ENCODE results near the gene TRDMT1. TPM values are rescaled to one million over a fixed set of nuclear protein-coding genes. Genes with fewer than 3 reads are reported as not detected.

Gene TRDMT1
- total RNA-seq, 3 donors from 2014 or later (not counting 1 experiment from before 2014, with no cell fraction given) = 11.0 to 21.8 (median 14.4) TPM

DNA sequence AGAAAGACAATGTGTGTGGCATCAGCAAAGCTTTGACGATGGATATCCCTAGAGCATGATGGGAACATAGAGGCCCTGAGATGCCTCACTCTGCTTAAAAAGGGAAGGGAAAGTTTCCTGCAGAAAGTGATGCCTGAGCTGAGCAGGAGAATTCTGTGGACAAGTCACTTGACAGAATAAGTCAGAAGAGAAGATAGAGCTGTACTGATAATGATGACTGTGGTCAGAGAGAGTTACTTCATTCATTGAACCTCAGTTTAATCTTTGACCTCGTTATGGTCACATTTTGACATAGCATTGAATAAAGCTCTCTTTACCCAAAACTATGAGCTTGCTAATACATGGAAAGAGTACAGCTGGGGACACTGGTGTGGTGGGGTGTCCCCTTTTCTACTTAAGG, 79.4 kb downstream of the TRDMT1 start:
- Histone ChIP-seq H3K9me3 (ENCODE audit: control insufficient read depth, insufficient read depth, low read length) (no peaks in the 10 kb centered on the region), H3K36me3 (ENCODE audit: control insufficient read depth, insufficient read depth, low read length) (peaks cover 4% of the 10 kb centered on the region), H3K27ac (ENCODE audit: low read length) (no peak overlapping the region), H3K4me1 (ENCODE audit: control insufficient read depth, insufficient read depth, low read length) (peaks cover 3% of the 10 kb centered on the region), H3K4me3 (ENCODE audit: low read length) (no peak overlapping the region), H3K27me3 (ENCODE audit: control insufficient read depth, insufficient read depth, low read length) (no peaks in the 10 kb centered on the region)
- Mint-ChIP-seq H3K27ac (no peak overlapping the region), H3K4me1 (peaks cover 11 to 12% of the 10 kb centered on the region in 2 donors), H3K9me3 (no peaks in the 10 kb centered on the region), H3K4me3 (no peak overlapping the region), H3K36me3 (peaks cover 16% of the 10 kb centered on the region), H3K27me3 (ENCODE audit: low read depth in 2 of 2) (no peaks in the 10 kb centered on the region)
- 94% methylated on average over 1 of the region's 2 CpGs for WGBS (ENCODE audit: insufficient coverage)
- TF ChIP-seq, protein P1, sequence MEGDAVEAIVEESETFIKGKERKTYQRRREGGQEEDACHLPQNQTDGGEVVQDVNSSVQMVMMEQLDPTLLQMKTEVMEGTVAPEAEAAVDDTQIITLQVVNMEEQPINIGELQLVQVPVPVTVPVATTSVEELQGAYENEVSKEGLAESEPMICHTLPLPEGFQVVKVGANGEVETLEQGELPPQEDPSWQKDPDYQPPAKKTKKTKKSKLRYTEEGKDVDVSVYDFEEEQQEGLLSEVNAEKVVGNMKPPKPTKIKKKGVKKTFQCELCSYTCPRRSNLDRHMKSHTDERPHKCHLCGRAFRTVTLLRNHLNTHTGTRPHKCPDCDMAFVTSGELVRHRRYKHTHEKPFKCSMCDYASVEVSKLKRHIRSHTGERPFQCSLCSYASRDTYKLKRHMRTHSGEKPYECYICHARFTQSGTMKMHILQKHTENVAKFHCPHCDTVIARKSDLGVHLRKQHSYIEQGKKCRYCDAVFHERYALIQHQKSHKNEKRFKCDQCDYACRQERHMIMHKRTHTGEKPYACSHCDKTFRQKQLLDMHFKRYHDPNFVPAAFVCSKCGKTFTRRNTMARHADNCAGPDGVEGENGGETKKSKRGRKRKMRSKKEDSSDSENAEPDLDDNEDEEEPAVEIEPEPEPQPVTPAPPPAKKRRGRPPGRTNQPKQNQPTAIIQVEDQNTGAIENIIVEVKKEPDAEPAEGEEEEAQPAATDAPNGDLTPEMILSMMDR (IDR thresholded peaks at IDR 0.05) = no peak
- intact Hi-C loops (cut with micrococcal nuclease) = no loop called here
- ATAC-seq (no peak), DNase-seq (no peak)

DNA sequence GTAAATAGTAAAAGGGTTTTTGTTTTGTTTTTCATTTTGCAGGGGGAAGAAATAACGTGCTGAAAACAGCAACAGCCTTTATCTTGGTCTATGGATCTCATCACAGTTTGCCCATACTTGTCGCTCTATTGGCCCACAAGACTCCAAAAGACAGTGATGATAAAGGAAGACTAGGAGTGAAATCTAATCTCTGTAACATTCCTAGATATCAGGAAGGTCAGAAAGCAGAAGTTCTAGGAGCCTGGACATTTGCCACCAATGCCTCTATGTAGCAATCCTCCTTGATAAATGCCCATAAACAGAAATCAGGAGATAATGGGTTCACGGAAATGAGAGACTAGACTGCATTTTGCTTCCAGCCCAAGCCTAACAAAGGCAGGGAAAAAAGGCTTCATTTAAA, 80.8 kb downstream of the TRDMT1 start:
- no peak overlapping the region for H3K4me3 ChIP-seq (ENCODE audit: low read length)
- peak overlapping the region in 1 of 2 donors; percentile 16 for H3K27ac Mint-ChIP-seq
- H3K4me1 Mint-ChIP-seq = no peaks in the 10 kb centered on the region
- 89% methylated on average over 3 of the region's 3 CpGs for WGBS (ENCODE audit: insufficient coverage)
- H3K4me1 ChIP-seq (ENCODE audit: control insufficient read depth, insufficient read depth, low read length) = no peaks in the 10 kb centered on the region
- H3K9me3 Mint-ChIP-seq = no peaks in the 10 kb centered on the region
- H3K27me3 ChIP-seq (ENCODE audit: control insufficient read depth, insufficient read depth, low read length) = no peaks in the 10 kb centered on the region
- no peak for ATAC-seq
- no peaks in the 10 kb centered on the region for H3K27me3 Mint-ChIP-seq (ENCODE audit: low read depth in 2 of 2)
- H3K36me3 Mint-ChIP-seq = peaks cover 16% of the 10 kb centered on the region
- DNase-seq = no peak
- H3K36me3 ChIP-seq (ENCODE audit: control insufficient read depth, insufficient read depth, low read length) = peaks cover 4% of the 10 kb centered on the region
- no peak overlapping the region for H3K4me3 Mint-ChIP-seq
- intact Hi-C loops (cut with micrococcal nuclease) = no loop called here
- TF ChIP-seq, protein P1 (IDR thresholded peaks at IDR 0.05) = no peak
- no peak overlapping the region for H3K27ac ChIP-seq (ENCODE audit: low read length)
- no peaks in the 10 kb centered on the region for H3K9me3 ChIP-seq (ENCODE audit: control insufficient read depth, insufficient read depth, low read length)

DNA sequence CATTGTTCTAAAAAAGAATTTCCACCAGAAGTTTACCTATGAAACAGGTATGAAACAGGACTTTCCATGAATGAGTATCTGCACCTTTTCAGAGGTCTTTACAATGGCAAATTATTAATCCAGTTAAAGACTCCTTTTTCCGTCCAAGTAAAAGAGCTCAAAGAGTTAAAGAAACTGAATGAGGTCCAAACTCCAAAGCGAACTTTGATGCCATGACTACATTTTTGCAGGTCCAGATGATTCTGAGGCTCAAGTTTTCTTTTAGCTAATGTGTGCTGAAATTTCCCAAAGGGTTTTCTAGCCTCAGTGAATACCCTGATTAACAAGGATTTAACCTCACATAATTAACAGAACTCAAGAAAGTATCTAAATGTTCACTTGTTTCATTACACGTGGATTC, 81.6 kb downstream of the TRDMT1 start:
- intact Hi-C loops (cut with micrococcal nuclease) = no loop called here
- H3K36me3 Mint-ChIP-seq = peaks cover 16% of the 10 kb centered on the region
- H3K4me1 Mint-ChIP-seq = no peaks in the 10 kb centered on the region
- no peaks in the 10 kb centered on the region for H3K9me3 ChIP-seq (ENCODE audit: control insufficient read depth, insufficient read depth, low read length)
- no peaks in the 10 kb centered on the region for H3K4me1 ChIP-seq (ENCODE audit: control insufficient read depth, insufficient read depth, low read length)
- no peak overlapping the region for H3K4me3 ChIP-seq (ENCODE audit: low read length)
- H3K9me3 Mint-ChIP-seq = no peaks in the 10 kb centered on the region
- H3K27me3 ChIP-seq (ENCODE audit: control insufficient read depth, insufficient read depth, low read length) = no peaks in the 10 kb centered on the region
- H3K27ac Mint-ChIP-seq = no peak overlapping the region
- H3K27ac ChIP-seq (ENCODE audit: low read length) = no peak overlapping the region
- WGBS (ENCODE audit: insufficient coverage) = 93% methylated on average over 3 of the region's 3 CpGs
- ATAC-seq (no peak), DNase-seq (no peak)
- H3K4me3 Mint-ChIP-seq = no peak overlapping the region
- no peaks in the 10 kb centered on the region for H3K27me3 Mint-ChIP-seq (ENCODE audit: low read depth in 2 of 2)
- TF ChIP-seq, protein P1 (IDR thresholded peaks at IDR 0.05) = no peak
- peaks cover 4% of the 10 kb centered on the region for H3K36me3 ChIP-seq (ENCODE audit: control insufficient read depth, insufficient read depth, low read length)

DNA sequence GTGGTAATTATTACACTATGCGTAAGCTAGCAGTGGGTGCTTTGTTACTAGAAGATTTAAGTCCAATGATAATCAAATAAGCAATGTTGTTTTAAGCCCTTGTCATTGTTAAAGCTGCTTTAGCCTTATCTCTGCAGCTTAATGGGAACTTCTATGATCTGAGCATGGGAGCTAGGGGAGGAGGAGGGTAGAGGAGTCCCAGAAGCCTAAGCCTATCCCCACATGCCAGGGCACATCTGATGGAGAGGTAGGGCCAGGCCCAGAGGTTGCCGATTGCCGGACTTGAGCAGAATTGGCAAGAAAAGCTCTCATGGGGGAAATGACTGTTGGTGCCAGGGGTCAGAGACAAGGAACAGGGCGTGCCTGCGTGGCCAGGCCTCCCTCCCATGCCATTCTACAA, 85.3 kb downstream of the TRDMT1 start:
- intact Hi-C loops (cut with micrococcal nuclease) = no loop called here

More for the DNA sequence above, 85.3 kb downstream of the TRDMT1 start:
- no peak overlapping the region for H3K27ac Mint-ChIP-seq
- Histone ChIP-seq H3K4me1 (ENCODE audit: control insufficient read depth, insufficient read depth, low read length) (no peaks in the 10 kb centered on the region), H3K9me3 (ENCODE audit: control insufficient read depth, insufficient read depth, low read length) (no peaks in the 10 kb centered on the region), H3K27me3 (ENCODE audit: control insufficient read depth, insufficient read depth, low read length) (no peaks in the 10 kb centered on the region), H3K27ac (ENCODE audit: low read length) (no peak overlapping the region), H3K36me3 (ENCODE audit: control insufficient read depth, insufficient read depth, low read length) (no peaks in the 10 kb centered on the region), H3K4me3 (ENCODE audit: low read length) (no peak overlapping the region)
- WGBS (ENCODE audit: insufficient coverage) = 98% methylated on average over 5 of the region's 5 CpGs
- H3K4me3 Mint-ChIP-seq = no peak overlapping the region
- no peaks in the 10 kb centered on the region for H3K4me1 Mint-ChIP-seq
- DNase-seq (no peak), ATAC-seq (no peak)
- TF ChIP-seq, protein P1 (IDR thresholded peaks at IDR 0.05) = no peak
- peaks cover 15% of the 10 kb centered on the region for H3K36me3 Mint-ChIP-seq
- H3K27me3 Mint-ChIP-seq (ENCODE audit: low read depth in 2 of 2) = no peaks in the 10 kb centered on the region
- no peaks in the 10 kb centered on the region for H3K9me3 Mint-ChIP-seq
